ENCODE measurements around the gene BRAT1.
"Not testable (repeated sequence)": the region's sequence is repeated elsewhere in the genome, so short reads cannot be mapped to it uniquely, and the experiment has no call there.

The BRAT1 gene

DNA sequence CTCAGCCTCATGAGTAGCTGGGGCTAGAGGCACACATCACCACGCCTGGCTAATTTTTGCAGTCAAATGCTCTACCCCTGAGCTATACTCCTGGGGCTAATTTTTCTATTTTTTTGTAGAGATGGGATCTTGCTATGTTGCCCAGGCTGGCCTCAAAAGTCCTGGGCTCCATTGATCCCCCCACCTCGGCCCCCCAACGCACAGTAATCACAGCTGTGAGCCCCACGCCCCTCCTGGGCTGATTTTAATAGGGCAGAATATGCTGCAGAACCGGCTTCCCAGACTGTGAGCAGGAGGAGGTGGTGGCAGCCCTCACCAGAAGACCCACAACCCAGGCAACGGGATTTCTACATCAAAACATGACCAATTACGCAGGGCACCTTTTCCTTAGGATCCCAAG lies 15.2 kb downstream of the BRAT1 start:
- DNase-seq (ENCODE audit: low read depth): no peak

GRCh38 chr7:2539031-2539911 lies 16.1 kb downstream of the BRAT1 start:
- TF ChIP-seq, protein P1, sequence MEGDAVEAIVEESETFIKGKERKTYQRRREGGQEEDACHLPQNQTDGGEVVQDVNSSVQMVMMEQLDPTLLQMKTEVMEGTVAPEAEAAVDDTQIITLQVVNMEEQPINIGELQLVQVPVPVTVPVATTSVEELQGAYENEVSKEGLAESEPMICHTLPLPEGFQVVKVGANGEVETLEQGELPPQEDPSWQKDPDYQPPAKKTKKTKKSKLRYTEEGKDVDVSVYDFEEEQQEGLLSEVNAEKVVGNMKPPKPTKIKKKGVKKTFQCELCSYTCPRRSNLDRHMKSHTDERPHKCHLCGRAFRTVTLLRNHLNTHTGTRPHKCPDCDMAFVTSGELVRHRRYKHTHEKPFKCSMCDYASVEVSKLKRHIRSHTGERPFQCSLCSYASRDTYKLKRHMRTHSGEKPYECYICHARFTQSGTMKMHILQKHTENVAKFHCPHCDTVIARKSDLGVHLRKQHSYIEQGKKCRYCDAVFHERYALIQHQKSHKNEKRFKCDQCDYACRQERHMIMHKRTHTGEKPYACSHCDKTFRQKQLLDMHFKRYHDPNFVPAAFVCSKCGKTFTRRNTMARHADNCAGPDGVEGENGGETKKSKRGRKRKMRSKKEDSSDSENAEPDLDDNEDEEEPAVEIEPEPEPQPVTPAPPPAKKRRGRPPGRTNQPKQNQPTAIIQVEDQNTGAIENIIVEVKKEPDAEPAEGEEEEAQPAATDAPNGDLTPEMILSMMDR (conservative IDR thresholded peaks at IDR 0.05; ENCODE audit: low read depth, low read length): no peak
- H3K4me3 ChIP-seq (ENCODE audit: low read length): no peak overlapping the region
- no peak for DNase-seq (ENCODE audit: low read depth)

More for the DNA sequence above, 15.2 kb downstream of the BRAT1 start:
- TF ChIP-seq, protein P1 (conservative IDR thresholded peaks at IDR 0.05; ENCODE audit: low read depth, low read length): no peak
- no peak overlapping the region for H3K4me3 ChIP-seq (ENCODE audit: low read length)

DNA sequence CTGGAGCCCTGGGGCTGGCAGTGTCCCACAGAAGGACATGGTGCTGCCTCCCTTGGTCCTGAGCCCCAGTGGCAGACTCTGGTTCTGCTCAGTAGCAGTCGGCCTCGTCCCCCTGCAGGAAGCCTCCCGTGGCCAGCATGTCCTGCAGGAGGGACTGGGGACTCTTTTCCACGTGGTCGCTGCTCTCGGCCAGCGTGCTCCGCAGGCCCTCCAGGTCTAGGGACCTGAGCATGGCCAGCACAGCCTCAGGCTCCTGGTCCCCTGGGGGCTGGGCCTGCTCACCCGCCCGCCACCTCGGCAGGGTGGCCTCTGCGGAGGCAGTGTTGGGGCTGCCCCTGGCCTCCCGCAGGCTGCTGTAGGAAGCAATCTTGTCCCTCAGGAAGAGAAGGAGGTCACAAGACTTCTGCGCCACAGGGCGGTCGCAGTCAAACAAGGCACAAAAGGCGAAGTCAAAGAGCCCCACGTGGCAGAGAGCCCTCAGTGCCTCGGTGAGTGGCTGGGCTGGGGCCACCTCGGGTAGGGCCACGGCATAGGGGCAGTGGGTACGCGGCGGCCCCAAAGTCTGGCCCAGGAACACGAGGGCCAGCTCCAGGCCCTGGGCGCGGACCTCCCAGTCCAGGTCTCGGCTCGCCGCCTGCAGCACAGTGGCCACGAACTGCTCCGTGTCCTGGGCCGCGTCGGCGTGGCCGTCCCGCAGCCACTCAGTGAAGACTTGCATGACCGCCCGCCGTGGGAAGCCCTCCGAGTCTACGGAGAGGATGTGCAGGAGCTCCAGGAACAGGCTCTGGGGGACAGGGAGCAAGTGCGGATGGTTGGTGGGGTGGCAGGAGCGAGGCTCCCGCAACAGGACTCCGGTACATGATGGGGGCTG lies 17.1 kb downstream of the BRAT1 start:
- no peak for DNase-seq (ENCODE audit: low read depth)

DNA sequence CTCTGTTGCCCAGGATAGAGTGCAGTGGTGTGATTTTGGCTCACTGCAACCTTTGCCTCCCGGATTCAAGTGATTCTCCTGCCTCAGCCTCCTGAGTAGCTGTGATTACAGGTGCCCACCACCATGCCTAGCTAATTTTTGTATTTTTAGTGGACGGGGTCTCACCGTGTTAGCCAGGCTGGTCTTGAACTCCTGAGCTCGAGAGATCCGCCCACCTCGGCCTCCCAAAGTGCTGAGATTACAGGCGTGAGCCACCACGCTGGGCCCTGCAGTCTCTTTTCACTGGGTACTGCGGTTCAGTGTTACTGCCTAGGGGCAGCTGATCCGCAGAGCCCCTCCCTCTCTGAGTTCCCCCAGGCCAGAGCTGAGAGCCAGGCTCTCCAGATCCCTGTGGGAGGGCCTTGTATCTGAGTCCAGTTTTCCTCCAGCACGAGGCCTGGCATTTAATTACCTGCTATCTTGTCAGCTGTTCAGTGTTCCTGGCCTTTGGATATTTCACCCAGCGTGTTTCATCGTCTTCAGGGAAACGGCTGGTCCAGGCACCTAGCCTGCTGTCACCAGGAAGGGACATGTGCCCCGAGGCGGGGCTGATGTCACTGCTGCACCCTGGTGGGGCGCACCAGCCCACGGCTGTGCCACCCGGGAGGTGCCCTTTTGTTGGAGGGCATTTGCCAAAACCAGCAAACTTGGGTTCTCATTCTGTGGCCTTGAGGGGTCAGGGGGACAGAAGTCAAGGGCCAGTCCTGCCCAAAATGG lies 19.3 kb downstream of the BRAT1 start:
- DNase-seq (ENCODE audit: low read depth); H3K4me3 ChIP-seq (ENCODE audit: low read length): not testable (repeated sequence)

More for the DNA sequence above, 17.1 kb downstream of the BRAT1 start:
- TF ChIP-seq, protein P1 (conservative IDR thresholded peaks at IDR 0.05; ENCODE audit: low read depth, low read length): no peak
- H3K4me3 ChIP-seq (ENCODE audit: low read length): no peak overlapping the region

DNA sequence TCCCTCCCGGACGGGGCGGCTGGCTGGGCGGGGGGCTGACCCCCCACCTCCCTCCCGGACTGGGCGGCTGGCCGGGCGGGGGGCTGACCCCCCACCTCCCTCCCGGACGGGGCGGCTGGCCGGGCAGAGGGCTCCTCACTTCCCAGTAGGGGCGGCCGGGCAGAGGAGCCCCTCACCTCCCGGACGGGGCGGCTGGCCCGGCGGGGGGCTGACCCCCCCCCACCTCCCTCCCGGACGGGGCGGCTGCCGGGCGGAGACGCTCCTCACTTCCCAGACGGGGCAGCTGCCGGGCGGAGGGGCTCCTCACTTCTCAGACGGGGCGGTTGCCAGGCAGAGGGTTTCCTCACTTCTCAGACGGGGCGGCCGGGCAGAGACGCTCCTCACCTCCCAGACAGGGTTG lies 21.1 kb downstream of the BRAT1 start:
- H3K4me3 ChIP-seq (ENCODE audit: low read length); DNase-seq (ENCODE audit: low read depth): not testable (repeated sequence)

GRCh38 chr7:2533566-2533965 lies 21.8 kb downstream of the BRAT1 start:
- not testable (repeated sequence) for DNase-seq (ENCODE audit: low read depth); H3K4me3 ChIP-seq (ENCODE audit: low read length)

DNA sequence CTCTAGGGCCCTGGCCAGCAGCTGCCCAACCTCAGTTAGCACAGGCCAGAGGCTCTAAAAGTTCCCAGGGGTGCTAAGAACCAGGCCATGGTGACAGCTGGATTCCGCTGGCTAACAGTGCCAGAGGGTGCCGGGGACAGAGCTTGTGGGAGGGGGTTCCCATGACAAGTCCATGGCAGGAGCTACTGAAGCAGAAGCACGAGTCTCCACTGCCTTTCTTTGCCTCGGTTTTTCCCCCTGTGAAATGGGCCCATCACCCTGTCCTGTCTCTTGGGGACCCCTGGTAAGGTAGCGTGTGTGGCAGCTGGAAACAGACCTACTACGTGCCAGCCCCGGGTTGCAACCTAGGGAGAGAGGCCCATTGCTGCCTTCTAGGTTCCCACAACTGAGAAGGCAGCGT lies 22.5 kb downstream of the BRAT1 start:
- not testable (repeated sequence) for DNase-seq (ENCODE audit: low read depth)

DNA sequence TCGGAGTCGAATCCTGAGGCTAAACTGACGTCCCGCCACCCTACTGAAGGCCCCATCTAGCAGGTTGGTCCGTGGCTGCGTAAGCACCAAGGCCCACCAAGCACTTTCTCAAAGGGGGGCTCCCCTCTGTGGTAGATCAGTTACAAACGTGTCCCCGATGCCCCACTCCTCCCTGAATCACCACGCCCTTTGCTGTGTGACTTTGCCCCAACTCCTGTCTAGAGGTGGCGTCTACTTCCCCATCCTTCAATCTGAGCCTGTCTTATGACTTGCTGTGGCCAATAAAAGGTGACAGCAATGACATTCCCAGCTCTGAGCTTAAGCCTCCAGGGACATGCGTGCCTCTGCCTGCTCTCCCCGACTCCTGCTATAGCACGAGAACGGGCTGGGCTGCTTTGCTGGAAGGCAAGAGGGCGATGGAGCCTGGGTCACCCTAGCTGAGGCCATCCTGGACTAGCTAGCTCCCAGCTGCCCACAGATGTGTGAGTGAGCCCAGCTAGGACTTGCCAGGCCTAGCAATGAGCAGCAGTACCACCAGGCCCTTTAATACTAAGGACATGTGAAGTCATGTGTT lies 23.0 kb downstream of the BRAT1 start:
- not testable (repeated sequence) for DNase-seq (ENCODE audit: low read depth)

More for the DNA sequence above, 22.5 kb downstream of the BRAT1 start:
- not testable (repeated sequence) for H3K4me3 ChIP-seq (ENCODE audit: low read length)

GRCh38 chr7:2531796-2532110 lies 23.6 kb downstream of the BRAT1 start:
- not testable (repeated sequence) for DNase-seq (ENCODE audit: low read depth)

More for the DNA sequence above, 23.0 kb downstream of the BRAT1 start:
- H3K4me3 ChIP-seq (ENCODE audit: low read length): not testable (repeated sequence)

DNA sequence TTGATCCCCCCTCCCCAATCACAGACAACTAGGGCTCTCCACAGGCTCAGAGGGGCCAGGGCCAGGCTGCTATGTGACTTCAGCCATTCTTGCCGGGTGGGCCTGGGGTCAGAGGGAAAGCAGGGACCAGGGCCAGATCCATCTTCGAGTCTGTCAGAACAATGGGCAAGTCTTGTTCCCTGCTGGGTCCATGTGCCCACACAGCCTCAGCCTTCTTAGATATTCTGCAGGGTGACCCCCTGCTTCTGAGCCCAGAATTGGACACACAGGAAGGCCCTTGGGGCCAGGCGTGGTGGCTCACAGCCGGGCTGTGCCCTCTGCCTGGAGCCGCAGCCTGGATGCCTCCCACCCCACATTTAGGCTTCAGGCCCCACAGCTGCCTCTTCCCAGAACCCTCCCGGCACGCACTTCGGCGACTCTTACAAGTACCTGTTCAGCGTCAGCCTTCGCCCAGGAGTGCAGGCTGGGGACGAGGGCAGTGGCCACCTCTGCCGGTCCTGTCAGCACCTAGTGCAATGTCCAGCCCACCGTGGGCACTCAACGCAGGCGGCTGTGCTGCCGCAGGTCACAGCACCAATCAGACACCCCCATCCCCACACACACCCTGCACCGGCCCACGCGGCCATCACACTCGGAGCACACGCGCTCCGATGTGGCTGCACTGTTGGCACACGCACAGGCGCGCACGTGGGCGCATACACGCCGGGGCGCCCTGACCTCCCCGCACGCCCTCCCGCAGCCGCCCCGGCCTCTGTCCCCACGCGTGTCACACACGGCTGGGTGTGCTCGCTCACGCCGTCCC lies 24.1 kb downstream of the BRAT1 start:
- H3K4me3 ChIP-seq (ENCODE audit: low read length); DNase-seq (ENCODE audit: low read depth): not testable (repeated sequence)

More at GRCh38 chr7:2531796-2532110, 23.6 kb downstream of the BRAT1 start:
- H3K4me3 ChIP-seq (ENCODE audit: low read length): not testable (repeated sequence)
